Hepatocyte (in vitro differentiated cells): ENCODE results near the gene GRK5.

ENCODE experiments used
- CTCF ChIP-seq: fragments of 200-600 bp; sonication (generic); IDR thresholded peaks from 2 replicates; pipeline ENCODE4 v1.5.1; 2016; ENCODE audit warnings: antibody characterized with exemption, mild to moderate bottlenecking; ENCODE audit not compliant: poor library complexity
- EZH2 ChIP-seq: fragments of 200-600 bp; sonication (generic); IDR thresholded peaks from 2 replicates; pipeline ENCODE4 v1.6.1; 2016; ENCODE audit warnings: antibody characterized with exemption, mild to moderate bottlenecking, borderline replicate concordance
- EZH2phosphoT487 ChIP-seq: fragments of 200-600 bp; sonication (generic); IDR thresholded peaks from one replicate; pipeline ENCODE4 v1.6.1; 2018; ENCODE audit warnings: antibody characterized with exemption, mild to moderate bottlenecking, low read depth, moderate library complexity; ENCODE audit not compliant: unreplicated experiment, severe bottlenecking

GRCh38 chr10:119374236-119374635 is 166.9 kb downstream of the GRK5 start:
- TF ChIP-seq CTCF (no peak), EZH2 (no peak), EZH2phosphoT487 (no peak)
